ENCODE results near the gene IL13RA2.

Gene IL13RA2, protein sequence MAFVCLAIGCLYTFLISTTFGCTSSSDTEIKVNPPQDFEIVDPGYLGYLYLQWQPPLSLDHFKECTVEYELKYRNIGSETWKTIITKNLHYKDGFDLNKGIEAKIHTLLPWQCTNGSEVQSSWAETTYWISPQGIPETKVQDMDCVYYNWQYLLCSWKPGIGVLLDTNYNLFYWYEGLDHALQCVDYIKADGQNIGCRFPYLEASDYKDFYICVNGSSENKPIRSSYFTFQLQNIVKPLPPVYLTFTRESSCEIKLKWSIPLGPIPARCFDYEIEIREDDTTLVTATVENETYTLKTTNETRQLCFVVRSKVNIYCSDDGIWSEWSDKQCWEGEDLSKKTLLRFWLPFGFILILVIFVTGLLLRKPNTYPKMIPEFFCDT

DNA sequence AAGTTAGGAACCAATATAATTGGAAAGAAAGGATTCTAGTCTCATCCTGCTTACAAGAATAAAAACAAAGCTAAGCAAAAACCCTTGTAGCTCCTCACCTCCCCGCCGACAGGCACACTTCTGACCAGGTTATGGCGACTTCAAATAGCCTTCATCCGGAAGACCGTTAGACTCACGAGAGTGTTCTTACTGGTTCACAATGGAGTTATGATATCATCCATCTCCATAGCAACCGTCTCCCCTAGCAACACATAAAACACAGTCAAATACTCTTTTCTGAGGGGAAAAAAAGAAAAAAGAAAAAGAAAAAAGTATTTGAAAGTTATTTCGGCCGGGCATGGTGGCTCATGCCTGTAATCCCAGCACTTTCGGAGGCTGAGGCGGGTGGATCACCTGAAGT lies at the start of gene IL13RA2:
TSS of gene IL13RA2 (minus strand) at position 162 of the 400 bp plus-strand sequence. CDS start 347 bp downstream, outside the sequence.
- no peak for DNase-seq

DNA sequence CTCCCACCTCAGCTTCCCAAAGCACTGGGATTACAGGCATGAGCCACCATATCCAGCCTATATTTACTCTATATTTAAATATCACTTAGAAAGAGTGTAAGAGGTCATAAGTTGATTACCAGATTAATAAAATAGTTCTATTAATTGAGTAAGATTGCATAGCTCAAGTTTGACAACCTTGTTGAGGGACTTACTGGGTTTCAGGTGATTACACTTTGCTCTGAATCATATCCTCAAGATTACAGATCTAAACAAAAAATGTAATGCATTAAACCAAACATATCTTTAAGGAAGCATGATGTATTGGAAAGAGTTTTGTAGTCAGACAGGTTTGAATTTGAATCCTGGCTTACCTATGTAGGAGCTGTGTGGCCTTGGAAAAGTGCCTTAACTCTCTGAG lies 47.9 kb upstream of the IL13RA2 start:
- DNase-seq, result no peak

DNA sequence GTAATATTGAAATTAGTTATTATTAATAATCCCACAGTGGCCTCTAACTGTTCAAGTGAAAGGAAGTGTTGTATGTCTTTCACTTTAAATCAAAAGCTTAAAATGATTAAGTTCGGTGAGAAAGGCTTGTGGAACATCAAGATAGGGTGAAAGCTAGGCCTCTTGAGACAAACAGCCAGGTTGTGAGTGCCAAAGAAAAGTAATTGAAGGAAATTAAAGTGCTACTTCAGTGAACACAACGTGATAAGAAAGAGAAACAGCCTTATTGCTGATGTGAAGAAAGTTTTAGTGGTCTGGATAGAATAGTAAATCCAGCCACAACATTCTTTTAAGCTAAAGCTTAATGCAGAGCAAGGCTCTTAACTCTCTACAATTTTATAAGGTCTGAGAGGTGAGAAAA lies 42.6 kb upstream of the IL13RA2 start:
- no peak for DNase-seq

DNA sequence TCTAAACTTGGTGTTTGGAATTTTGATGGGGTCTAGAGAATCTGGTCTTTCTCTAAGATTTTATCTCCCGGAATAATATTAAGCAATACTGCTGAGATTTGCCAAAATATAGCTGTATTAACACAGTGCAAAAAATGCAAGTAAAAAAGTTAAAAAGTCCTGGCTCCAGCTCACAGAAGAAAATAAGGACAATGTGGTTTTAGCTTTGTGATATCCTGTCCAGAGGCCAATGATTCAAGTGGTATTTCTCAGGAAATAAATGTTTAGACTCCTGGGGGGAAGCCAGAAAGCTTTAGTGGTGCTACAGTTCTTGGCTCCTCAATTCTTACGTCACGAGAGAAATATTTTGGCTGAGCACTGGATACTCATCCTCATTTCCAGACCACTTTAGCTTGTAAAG lies 40.9 kb upstream of the IL13RA2 start:
- no peak for DNase-seq

DNA sequence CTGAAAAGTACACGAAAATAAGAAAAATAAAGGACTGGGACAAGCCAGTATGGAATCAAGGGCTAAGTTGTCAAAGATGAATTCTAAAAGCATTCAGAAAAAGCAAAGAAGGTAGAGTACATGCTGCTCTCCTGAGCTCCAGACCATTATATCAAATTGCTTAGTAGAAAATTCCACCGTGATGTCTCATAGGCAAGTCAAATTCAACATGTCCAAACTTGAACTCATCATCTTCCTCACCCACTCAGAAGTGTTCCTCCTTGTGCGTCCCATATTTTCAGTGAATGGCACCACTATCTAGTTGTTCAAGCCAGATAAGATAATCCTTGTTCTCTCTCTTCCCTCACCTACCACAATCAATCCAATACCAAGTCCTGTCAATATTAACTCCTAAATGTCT lies 37.5 kb upstream of the IL13RA2 start:
- no peak for DNase-seq

DNA sequence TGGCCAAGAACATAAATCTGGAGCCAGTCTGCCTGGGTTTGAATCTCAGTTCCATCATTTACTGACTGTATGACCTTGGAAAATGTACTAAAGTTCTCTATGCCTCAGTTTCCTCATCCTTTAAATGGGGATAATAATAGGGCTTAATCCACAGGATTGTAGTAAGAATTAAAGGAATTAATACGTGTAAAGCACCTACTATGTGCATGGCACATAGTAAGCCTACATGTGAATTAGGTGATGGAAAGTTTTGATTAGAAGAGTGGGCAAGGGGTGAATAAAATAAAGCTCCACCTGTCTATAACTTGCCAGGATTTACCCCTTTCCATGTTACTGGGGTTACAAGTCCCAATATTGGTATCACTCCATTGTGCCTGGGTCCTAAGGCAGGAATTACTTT lies 35.8 kb upstream of the IL13RA2 start:
- DNase-seq, result no peak

DNA sequence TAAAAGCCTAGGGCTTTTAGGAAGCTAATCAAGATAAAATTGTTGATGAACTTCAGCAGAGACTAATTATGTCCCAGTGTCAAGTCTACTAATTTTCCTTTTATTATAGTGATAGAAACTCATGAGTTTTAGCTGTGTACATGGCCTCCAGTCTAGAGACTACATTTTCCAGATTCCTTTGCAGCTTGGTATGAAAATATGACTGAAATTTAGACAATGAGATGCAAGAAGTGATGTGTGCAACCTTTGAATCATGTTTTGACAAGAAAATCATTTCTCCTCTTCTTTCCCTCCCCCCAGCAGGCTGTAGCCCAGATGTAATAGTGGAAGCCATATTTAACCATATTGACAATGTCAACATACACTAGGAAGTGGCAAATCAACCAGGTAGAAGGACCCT lies 30.3 kb upstream of the IL13RA2 start:
- no peak for DNase-seq

DNA sequence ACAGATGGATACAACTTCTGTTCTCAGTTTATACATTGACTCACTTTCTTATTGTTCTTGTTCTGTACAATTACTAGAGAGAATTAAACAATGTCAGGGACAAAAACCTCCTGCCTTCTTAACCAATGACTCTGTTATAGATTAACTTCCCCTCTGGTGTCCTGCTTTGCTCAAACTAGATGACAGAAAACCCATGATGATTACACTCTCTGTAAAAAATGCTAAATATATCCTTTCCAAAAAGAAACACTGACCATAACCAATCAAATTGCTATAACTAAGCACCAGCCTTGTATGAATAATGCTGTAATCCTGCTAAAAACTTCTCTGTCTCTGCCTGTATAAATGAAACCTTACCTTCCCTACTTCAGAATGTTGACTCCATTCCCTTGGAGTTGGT lies 29.8 kb upstream of the IL13RA2 start:
- DNase-seq, result no peak

DNA sequence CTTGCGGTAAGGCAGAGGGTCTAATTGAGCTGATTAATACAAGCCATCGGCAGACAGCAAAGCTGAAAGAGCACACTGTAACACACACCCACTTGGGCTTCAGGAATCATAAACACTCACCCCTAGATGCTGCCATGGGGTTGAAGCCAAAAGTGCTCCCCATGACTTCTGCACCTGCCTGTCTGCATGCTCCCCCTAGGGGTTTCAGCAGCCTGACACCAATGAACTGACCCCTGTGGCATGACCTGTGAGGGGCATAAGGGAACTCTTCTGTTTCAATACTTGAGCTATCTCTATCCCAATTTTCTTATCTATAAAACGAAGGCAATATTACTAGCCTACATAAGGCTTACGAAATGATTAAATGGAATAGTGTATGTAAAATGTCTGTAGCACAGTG lies 23.0 kb upstream of the IL13RA2 start:
- DNase-seq, result no peak

DNA sequence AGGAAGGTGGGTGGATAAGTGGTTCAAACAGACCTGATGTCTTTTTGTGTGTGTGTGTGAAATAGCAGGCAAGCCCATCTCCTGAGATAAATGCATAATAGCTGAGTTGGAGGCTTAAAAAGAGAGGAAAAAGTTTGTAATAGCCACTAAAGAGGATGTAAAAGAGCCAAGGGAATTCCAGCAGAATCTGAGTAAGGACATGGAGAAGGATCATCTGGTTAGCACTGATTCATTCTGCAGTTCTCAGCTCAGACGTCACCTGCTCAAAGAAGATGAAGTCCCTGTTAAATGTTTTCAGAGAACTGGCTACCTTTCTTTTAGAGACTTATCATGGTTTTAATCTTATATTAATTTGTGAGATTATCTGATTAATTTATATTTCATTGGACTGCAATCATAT lies 21.0 kb upstream of the IL13RA2 start:
- no peak for DNase-seq

DNA sequence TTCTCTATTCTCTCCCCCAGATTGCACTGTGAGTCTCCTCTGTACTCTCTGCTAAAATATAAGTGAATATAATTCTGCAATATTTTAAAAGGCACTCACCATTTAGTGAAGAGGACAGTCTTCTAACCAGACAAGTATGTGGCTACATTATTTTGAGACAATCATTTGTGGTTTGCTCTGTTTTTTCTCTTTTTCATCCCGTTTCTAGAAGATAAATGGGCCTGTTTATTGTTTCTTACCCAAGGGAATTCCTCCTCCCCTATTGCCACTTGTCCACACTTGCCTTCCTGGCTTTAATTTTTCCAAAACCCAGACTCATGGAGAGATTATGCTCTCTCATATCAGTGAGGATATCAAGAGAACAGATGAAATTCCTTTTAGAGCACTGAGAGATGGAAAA lies 18.6 kb upstream of the IL13RA2 start:
- no peak for DNase-seq

DNA sequence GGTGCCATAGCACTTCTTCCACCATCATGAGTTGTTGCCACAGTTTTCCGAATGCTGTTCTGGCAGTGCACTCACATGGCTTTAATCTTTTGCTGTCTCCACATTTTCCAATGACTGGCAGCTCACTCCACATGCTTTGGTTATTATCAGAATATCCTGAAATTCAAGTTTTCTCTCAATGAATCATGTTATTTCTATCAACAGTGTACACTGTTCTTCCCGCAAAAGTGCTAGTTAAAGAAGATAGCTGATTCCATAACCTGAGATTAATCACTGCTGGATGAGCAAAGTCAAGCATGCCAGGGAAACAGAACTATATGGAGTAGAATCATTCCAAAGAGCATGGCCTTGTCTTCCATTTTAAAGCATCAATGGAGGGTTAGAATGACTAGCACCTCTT lies 14.6 kb upstream of the IL13RA2 start:
- no peak for DNase-seq

DNA sequence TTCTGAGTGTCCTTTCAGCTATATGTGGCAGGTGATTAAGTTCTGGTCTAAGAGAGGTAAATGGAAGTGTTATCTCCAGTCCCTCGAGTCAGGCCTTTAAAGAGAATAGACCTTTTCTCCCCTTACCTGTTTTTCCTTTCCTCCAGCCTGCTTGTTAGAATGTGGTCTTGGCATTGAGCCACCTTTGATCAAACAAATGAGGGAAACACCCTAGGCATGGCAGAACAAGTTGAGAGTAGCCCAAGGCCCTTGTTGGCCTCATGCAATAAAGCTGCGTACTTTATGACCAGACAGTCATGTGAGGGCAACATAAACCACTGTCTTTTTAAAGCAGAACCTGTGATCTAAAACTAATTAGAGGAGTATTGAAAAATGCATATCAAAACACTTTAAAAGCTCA lies 13.2 kb upstream of the IL13RA2 start:
- DNase-seq, result no peak

DNA sequence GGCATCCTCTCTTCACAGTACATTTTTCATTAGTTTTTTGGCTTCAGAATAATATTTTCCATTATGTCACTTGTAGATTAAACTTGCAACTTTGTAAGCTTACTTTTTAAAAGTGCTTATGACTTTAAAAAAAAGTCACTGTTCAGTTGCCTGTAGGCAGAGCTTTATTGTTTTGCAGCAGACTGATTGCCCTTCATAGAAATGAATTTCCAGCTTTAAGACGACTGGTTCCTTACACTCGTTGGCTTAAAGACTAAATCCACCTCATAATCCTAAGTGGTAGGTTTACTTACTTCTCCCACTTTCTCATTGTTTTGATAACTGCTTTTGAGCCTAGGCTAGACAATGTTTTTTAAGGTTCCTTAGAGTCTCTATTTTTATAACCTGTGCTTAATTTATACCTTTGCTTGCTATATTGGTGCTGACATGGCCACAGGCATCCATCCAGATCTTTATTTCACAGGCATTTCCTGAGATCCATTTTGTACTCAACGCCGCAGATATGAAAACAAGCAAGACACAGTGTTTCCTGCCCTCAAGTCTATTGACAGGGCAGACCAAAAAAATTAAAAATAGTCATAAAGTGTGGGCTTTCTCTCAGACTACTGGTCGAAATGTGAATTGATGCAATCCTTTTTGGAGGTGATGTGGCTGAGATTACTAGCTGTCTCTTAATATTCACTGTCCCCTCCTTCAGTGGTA lies 12.6 kb upstream of the IL13RA2 start:
- no peak for DNase-seq

DNA sequence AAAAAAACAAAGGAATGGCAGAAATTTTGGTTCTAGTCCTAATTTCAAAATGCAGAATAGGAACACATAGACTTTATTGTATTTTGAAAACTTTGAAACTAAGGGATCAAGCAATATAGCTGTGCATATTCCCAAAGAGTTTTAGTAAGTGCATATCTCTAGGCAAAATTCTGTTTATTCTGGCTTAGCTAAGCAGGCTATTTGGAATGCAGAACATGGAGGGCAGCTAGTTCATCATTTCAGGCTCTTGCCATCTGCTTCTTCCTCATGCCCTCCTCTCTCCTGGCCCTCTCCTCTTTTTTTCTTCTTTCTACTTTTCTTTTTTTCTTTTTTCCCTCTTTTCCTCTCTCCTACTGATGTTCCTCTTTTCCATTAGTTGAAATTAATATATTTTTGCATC lies 12.0 kb upstream of the IL13RA2 start:
- DNase-seq, result no peak

DNA sequence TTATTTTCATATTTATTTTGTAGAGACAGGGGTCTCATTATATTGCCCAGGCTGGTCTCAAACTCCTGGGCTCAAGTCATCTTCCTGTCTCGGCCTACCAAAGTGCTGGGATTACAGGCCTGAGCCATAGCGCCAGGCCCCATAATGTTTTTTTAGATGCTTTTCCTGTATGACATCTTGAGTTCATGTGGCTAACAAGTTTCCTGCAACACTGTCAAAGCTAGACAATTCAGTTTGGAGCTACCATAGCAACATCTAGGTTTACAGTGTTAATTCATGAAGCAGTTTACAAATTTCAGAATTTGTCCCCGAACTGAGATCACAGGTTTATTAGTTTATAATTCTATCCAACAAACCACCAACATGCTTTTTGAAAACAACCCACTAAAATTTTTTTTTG lies 6.4 kb upstream of the IL13RA2 start:
- no peak for DNase-seq

DNA sequence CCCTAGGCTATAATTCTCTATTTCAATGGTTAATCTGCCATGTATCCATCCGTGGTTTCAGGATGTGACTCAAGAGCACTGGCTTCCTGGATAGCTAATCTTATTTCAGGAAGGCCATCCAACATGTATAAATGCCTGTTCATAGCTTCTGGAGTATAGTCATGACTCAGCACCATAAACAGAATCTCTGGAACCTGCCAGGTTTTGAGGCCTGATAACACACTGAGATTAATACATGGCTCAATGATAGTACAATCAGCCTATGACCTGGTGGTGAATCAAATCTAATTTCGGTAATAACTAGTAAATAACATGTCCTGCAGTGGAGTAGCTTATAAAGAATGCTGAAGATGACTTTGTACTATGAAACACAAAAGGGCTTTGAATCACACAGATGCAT lies 5.7 kb upstream of the IL13RA2 start:
- no peak for DNase-seq

DNA sequence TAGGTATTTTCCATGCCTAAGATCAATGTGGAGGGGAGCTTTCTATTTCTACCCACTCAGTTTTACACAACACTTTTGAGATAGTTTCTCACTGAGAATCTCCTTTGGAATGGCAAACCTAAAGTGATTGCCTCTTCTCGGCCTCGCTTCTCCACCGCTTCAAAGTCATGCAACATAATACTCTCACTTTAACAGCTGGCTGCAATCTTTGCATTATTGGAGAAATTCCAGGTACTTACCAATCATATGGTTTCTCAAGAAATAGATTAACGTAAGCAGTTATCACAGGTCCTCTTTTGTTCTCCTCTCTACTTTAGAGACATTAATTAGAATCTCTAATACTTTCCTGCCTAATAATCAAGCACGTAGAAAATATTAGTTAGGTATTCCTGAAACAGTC lies 3.7 kb upstream of the IL13RA2 start:
- no peak for DNase-seq

DNA sequence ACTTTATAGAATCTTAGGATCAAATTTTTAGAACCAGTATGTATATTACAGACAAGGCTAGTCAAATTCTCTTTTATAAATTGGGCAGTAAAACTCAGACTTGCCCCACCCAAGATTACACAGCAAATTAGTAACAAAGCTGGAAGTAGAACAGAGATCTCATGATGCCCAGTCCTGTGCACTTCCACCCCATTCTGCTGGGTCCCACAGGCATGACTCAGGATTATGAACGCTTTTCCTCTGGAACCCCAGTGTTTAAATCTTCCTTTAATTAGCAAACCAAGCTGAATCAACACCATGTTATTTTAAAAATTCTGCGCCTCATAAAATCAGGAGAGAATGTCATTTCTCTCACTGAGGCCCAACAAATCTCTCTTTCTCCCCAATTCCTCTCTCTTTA lies 1.5 kb upstream of the IL13RA2 start:
- DNase-seq, result no peak

DNA sequence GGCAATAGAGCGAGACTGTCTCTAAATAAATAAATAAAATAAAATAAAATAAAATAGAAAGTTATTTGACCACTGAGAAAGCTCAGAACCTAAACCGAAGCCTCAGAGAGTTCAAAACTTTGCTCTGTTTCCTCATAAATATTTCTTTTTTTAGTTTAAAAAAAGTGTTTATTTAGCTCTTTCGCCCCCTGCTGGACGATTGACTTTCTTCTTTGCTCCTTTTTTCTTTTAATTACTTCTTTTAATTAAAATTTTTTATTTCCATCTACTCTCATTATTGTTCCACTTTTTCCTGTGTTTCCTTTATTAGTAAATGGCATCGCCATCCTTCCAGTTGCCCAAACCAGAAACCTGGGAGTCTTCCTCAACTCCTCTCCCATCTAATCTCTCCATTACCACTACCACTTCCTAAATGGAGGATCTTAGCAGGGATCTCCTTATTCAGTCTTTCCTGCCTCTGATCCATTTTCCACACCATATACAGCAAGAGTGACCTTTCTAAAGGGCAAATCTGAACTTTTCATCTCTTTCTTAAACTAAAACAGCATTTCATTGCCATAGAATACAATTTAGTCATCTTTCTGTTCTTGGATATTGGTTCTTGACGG lies 728 bp upstream of the IL13RA2 start:
- DNase-seq, result peak; percentile 3

DNA sequence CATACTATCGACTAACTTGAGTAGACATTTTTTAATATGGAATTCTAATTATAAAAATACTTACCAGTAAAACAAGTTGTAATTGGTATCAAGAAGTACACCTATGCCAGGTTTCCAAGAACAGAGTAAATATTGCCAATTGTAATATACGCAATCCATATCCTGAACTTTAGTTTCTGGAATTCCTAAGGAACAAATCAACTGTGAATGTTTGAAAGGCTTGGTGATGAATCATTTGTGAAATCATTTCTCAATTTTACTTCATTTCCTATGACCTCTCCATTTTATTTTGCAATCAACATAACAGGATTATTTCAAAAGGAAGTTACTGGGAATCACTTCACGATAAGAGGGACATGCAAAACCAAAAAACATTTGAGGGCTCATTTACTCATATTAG lies 3.7 kb downstream of the IL13RA2 start:
- DNase-seq, result no peak

DNA sequence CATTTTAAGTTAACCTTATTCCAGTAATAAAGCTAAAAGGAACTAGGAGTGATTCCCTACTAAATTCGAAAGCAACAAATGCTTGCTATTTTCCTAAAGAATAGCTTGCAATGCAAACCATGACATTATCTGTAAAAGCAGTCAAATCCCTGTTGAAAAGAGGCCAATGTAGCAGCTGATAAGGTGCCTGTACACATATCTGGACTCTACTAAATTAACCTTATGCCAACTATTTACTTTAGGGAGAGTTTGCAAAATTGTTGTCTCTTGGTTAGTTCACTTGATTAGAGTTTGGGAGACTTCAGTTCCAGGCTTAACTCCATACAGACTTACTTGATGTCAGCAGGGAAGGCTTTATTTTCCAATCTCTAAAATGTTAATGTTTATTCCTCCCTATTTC lies 6.0 kb downstream of the IL13RA2 start:
- no peak for DNase-seq

DNA sequence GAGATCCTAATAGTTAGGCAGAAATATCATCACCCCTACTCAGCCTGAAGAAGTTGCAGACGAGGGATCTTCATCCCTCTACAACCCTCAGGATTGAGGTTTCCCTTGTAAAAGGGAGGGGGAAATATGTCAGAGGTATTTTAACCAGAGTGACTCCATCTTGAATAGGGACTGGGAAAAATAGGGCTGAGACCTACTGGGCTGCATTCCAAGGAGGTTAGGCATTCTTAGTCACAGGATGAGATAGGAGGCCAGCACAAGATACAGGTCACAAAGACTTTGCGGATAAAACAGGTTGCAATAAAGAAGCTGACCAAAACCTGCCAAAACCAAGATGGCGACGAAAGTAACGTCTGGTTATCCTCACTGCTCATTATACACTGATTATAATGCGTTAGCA lies 17.5 kb downstream of the IL13RA2 start:
- DNase-seq, result no peak

DNA sequence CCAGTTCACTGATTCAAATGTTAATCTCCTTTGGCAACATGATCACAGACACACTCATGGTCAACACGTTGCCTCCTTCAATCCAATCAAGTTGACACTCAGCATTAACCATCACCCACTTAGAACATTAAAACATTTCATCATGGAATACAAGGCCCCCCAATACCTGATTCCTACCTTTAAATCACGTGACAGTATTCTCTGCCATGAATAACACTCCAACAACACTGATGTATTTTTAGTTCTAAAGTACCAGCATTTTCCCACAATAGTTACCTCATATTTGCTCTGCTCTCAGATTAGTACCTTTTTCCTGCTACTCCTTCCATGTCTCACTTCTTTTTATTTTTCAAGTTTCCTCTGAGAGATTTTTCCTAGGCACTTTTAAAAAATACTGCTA lies 19.6 kb downstream of the IL13RA2 start:
- no peak for DNase-seq

Data from activated CD4-positive, alpha-beta T cell treated with anti-CD3 and anti-CD28 coated beads for 48 hours (primary cell).